Measurements from ENCODE around the gene DYNC1I1. TPM values are rescaled to one million over a fixed set of nuclear protein-coding genes. Genes with fewer than 3 reads are reported as not detected.

DYNC1I1 gene
- polyA plus RNA-seq, 1 of the 3 experiments (the other 2 are of a cell fraction), result 0.05 TPM

DNA sequence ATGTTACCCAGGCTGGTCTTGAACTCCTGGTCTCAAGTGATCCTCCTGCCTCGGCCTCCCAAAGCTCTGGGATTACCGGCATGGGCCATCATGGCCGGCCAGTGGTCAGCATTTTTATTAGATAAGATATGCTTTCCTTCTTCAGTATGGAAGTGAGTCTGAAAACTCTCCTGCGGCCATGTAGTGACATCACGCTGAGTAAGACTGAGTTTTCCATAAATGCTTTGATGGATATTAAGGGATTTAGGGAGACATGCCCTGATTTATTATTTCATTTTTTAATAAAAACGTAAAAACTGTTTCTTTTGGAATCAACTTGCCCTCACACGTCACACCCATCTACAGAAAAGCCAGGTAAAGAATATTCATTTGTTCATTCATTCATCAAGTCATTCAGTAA lies 48.4 kb downstream of the DYNC1I1 start (continued):
- TF ChIP-seq, protein P1, sequence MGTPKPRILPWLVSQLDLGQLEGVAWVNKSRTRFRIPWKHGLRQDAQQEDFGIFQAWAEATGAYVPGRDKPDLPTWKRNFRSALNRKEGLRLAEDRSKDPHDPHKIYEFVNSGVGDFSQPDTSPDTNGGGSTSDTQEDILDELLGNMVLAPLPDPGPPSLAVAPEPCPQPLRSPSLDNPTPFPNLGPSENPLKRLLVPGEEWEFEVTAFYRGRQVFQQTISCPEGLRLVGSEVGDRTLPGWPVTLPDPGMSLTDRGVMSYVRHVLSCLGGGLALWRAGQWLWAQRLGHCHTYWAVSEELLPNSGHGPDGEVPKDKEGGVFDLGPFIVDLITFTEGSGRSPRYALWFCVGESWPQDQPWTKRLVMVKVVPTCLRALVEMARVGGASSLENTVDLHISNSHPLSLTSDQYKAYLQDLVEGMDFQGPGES (IDR thresholded peaks at IDR 0.05; ENCODE audit: low read depth, low read length), result no peak
- no peak for TF ChIP-seq JUND (IDR thresholded peaks at IDR 0.05)
- no peak for TF ChIP-seq FOXJ3 (CRISPR knock-in tag; IDR thresholded peaks at IDR 0.05)
- TF ChIP-seq RCOR1 (IDR thresholded peaks at IDR 0.05; ENCODE audit: low read length), result no peak
- TF ChIP-seq MXI1 (IDR thresholded peaks at IDR 0.05; ENCODE audit: low read depth, low read length), result no peak

DNA sequence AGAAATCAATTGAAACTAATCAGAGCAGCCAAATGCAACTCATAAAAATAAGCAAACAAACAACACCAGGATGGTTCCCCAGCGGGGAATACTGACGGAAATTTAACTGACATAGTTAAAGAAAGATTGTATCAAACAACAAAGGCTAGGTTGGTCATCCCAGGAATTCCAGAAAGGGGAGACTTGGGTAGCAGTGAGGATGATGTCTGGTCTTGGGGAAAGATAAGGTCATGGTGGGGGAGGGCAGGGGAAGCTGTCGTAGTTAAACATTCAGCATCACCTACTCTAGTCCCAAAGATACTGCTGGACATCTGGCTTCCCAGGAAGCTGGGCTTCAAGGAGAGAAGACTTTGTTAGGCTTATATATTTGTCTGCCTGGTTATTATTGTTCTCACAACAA lies 50.4 kb downstream of the DYNC1I1 start:
- Histone ChIP-seq H4K20me1 (ENCODE audit: insufficient read depth) (no peaks in the 10 kb centered on the region), H3K36me3 (replicated peaks in 1 of 2; ENCODE audit: control insufficient read depth in 1 of 2, insufficient read depth in 2 of 2, low read length in 1 of 2) (no peaks in the 10 kb centered on the region), H3K4me1 (ENCODE audit: control insufficient read depth in 1 of 2, insufficient read depth in 2 of 2, low read depth in 1 of 2, low read length in 1 of 2) (no peaks in the 10 kb centered on the region), H3K79me2 (ENCODE audit: insufficient read depth) (no peaks in the 10 kb centered on the region), H3K27ac (ENCODE audit: low read depth in 2 of 2, low read length in 1 of 2) (no peak overlapping the region), H3F3A (replicated peaks; ENCODE audit: insufficient read depth) (no peaks in the 10 kb centered on the region), H3K9ac (no peak overlapping the region), H2AFZ (ENCODE audit: low read depth) (no peak overlapping the region), H3K9me2 (no peaks in the 10 kb centered on the region), H3K4me3 (ENCODE audit: low read depth in 2 of 2, low read length in 1 of 2) (no peak overlapping the region), H3K4me2 (no peak overlapping the region), H3K27me3 (ENCODE audit: insufficient read depth) (no peaks in the 10 kb centered on the region), H3K9me3 (no peaks in the 10 kb centered on the region)
- CTCF ChIA-PET, result no interaction called here
- 65% methylated on average over 3 of the region's 3 CpGs for WGBS (ENCODE audit: low lambda C conversion rate)
- TF ChIP-seq TCF12 (IDR thresholded peaks at IDR 0.05), result no peak
- TF ChIP-seq, protein P2, sequence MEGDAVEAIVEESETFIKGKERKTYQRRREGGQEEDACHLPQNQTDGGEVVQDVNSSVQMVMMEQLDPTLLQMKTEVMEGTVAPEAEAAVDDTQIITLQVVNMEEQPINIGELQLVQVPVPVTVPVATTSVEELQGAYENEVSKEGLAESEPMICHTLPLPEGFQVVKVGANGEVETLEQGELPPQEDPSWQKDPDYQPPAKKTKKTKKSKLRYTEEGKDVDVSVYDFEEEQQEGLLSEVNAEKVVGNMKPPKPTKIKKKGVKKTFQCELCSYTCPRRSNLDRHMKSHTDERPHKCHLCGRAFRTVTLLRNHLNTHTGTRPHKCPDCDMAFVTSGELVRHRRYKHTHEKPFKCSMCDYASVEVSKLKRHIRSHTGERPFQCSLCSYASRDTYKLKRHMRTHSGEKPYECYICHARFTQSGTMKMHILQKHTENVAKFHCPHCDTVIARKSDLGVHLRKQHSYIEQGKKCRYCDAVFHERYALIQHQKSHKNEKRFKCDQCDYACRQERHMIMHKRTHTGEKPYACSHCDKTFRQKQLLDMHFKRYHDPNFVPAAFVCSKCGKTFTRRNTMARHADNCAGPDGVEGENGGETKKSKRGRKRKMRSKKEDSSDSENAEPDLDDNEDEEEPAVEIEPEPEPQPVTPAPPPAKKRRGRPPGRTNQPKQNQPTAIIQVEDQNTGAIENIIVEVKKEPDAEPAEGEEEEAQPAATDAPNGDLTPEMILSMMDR (IDR thresholded peaks at IDR 0.05), result no peak
- TF ChIP-seq, protein P3, sequence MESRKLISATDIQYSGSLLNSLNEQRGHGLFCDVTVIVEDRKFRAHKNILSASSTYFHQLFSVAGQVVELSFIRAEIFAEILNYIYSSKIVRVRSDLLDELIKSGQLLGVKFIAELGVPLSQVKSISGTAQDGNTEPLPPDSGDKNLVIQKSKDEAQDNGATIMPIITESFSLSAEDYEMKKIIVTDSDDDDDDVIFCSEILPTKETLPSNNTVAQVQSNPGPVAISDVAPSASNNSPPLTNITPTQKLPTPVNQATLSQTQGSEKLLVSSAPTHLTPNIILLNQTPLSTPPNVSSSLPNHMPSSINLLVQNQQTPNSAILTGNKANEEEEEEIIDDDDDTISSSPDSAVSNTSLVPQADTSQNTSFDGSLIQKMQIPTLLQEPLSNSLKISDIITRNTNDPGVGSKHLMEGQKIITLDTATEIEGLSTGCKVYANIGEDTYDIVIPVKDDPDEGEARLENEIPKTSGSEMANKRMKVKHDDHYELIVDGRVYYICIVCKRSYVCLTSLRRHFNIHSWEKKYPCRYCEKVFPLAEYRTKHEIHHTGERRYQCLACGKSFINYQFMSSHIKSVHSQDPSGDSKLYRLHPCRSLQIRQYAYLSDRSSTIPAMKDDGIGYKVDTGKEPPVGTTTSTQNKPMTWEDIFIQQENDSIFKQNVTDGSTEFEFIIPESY (IDR thresholded peaks at IDR 0.05; ENCODE audit: borderline replicate concordance, low read depth), result no peak
- no peak for TF ChIP-seq RAD21 (IDR thresholded peaks at IDR 0.05; ENCODE audit: low read length)
- TF ChIP-seq FOSL2 (IDR thresholded peaks at IDR 0.05; ENCODE audit: borderline replicate concordance, low read depth), result no peak
- TF ChIP-seq POLR2AphosphoS5 (IDR thresholded peaks at IDR 0.05; ENCODE audit: low read depth, low read length), result no peak
- no peak for TF ChIP-seq RFX5 (IDR thresholded peaks at IDR 0.05; ENCODE audit: low read length)
- TF ChIP-seq, protein P4, sequence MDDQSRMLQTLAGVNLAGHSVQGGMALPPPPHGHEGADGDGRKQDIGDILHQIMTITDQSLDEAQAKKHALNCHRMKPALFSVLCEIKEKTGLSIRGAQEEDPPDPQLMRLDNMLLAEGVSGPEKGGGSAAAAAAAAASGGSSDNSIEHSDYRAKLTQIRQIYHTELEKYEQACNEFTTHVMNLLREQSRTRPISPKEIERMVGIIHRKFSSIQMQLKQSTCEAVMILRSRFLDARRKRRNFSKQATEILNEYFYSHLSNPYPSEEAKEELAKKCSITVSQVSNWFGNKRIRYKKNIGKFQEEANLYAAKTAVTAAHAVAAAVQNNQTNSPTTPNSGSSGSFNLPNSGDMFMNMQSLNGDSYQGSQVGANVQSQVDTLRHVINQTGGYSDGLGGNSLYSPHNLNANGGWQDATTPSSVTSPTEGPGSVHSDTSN (IDR thresholded peaks at IDR 0.05), result no peak
- DNase-seq, result no peak
- POLR2A ChIA-PET, result no interaction called here
